ENCODE measurements around the gene SH3RF3.

GRCh38 chr2:109258905-109259540 is 130.0 kb downstream of the SH3RF3 start:
- no peak for TF ChIP-seq PATZ1 (CRISPR knock-in tag; IDR thresholded peaks at IDR 0.05; ENCODE audit: borderline replicate concordance)
- TF ChIP-seq, protein P1, sequence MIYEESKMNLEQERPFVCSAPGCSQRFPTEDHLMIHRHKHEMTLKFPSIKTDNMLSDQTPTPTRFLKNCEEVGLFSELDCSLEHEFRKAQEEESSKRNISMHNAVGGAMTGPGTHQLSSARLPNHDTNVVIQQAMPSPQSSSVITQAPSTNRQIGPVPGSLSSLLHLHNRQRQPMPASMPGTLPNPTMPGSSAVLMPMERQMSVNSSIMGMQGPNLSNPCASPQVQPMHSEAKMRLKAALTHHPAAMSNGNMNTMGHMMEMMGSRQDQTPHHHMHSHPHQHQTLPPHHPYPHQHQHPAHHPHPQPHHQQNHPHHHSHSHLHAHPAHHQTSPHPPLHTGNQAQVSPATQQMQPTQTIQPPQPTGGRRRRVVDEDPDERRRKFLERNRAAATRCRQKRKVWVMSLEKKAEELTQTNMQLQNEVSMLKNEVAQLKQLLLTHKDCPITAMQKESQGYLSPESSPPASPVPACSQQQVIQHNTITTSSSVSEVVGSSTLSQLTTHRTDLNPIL (CRISPR knock-in tag; IDR thresholded peaks at IDR 0.05; ENCODE audit: low read depth), result no peak

All from SK-N-SH treated with all-trans-retinoic acid at 6 μM for 48 hours (cell line).